ENCODE data around the gene CRACR2B.
A peak's percentile ranks its signal among the peaks of the same experiment; 100 is the strongest.

Gene CRACR2B

GRCh38 chr11:839875-840617 is 12.3 kb downstream of the CRACR2B start:
- no peak for DNase-seq (ENCODE audit: low read depth)

GRCh38 chr11:841981-842369 is 14.3 kb downstream of the CRACR2B start:
- no peak for DNase-seq (ENCODE audit: low read depth)

- DNase-seq (ENCODE audit: low read depth), result no peak
Measured at GRCh38 chr11:842370-843002, 14.8 kb downstream of the CRACR2B start, which contains the start of the genes POLR2L and TSPAN4. Gene POLR2L (minus strand): TSS chr11:842529. CDS start chr11:842508, 21 bp downstream. Gene TSPAN4 (plus strand): TSS chr11:842852. CDS start chr11:850305, 7,453 bp downstream.

- DNase-seq (ENCODE audit: low read depth), result no peak
Measured at GRCh38 chr11:843086-843734, 15.5 kb downstream of the CRACR2B start.

- peak; percentile 92 for DNase-seq (ENCODE audit: low read depth)
Measured at GRCh38 chr11:843818-844692, 16.3 kb downstream of the CRACR2B start.

GRCh38 chr11:844693-845644 is 17.2 kb downstream of the CRACR2B start:
- DNase-seq (ENCODE audit: low read depth), result peak; percentile 72

GRCh38 chr11:845872-846495 is 18.3 kb downstream of the CRACR2B start:
- DNase-seq (ENCODE audit: low read depth), result no peak

- DNase-seq (ENCODE audit: low read depth), result no peak
Measured at GRCh38 chr11:846496-847098, 18.9 kb downstream of the CRACR2B start.

GRCh38 chr11:847876-848275 is 20.2 kb downstream of the CRACR2B start:
- no peak for DNase-seq (ENCODE audit: low read depth)

GRCh38 chr11:848380-848931 is 20.7 kb downstream of the CRACR2B start:
- no peak for DNase-seq (ENCODE audit: low read depth)

GRCh38 chr11:849104-849824 is 21.5 kb downstream of the CRACR2B start:
- no peak for DNase-seq (ENCODE audit: low read depth)

GRCh38 chr11:849951-850774 is 22.4 kb downstream of the CRACR2B start:
- DNase-seq (ENCODE audit: low read depth), result no peak

- no peak for DNase-seq (ENCODE audit: low read depth)
Measured at GRCh38 chr11:850775-851763, 23.4 kb downstream of the CRACR2B start.

GRCh38 chr11:852762-853161 is 25.0 kb downstream of the CRACR2B start:
- no peak for DNase-seq (ENCODE audit: low read depth)

GRCh38 chr11:853682-854448 is 26.1 kb downstream of the CRACR2B start:
- DNase-seq (ENCODE audit: low read depth), result no peak

Measured in GM04503 (cell line).